ENCODE measurements around the gene EXOSC7. TPM values are rescaled to one million over a fixed set of nuclear protein-coding genes. Genes with fewer than 3 reads are reported as not detected.

Gene EXOSC7
- total and polyA plus RNA-seq, 10 of the 15 experiments (the other 5 are each of a cell fraction or from before 2014, with no cell fraction given) = 58.0 to 193 (median 82.9) TPM

GRCh38 chr3:44958386-44958785 is 17.7 kb upstream of the EXOSC7 start (continued):
- TF ChIP-seq SREBF1 (IDR thresholded peaks at IDR 0.05; ENCODE audit: low read length) (no peak), BCL11A (IDR thresholded peaks at IDR 0.05; ENCODE audit: low read depth, low read length) (no peak), ATF7 (IDR thresholded peaks at IDR 0.05; ENCODE audit: low read depth) (no peak), SUZ12 (IDR thresholded peaks at IDR 0.05; ENCODE audit: unreplicated experiment) (no peak), EGR1 (IDR thresholded peaks at IDR 0.05; ENCODE audit: borderline replicate concordance in 1 of 2, low read depth in 2 of 2, low read length in 2 of 2) (no peak), MEF2A (IDR thresholded peaks at IDR 0.05; ENCODE audit: insufficient read depth, low read depth, low read length) (no peak), ESRRA (IDR thresholded peaks at IDR 0.05; ENCODE audit: low read length) (no peak), HDAC6 (IDR thresholded peaks at IDR 0.05; ENCODE audit: unreplicated experiment) (no peak)

- BruUV-seq (replicated peaks) = no TSS peak
- ChIA-PET RAD21 (ENCODE audit: unreplicated experiment) (no interaction called here), CTCF (interaction anchor here (1.2 kb wide), 1 partner anchor 13 kb away, joined by 3 read pairs; no protein-coding TSS in a partner anchor), POLR2A (interaction anchor here (1.0 to 1.1 kb wide), 3 partner anchors 8 to 18 kb away, joined by 3 read pairs; no protein-coding TSS in a partner anchor), SMC1A (ENCODE audit: uncharacterized antibody, unreplicated experiment) (no interaction called here)
- no peak overlapping the region for H3K4me3 ChIP-seq
- intact Hi-C loops (cut with micrococcal nuclease; ENCODE audit: unreplicated experiment) (no loop called here), in situ Hi-C loops (cut with MboI) (no loop called here)
- no peak overlapping the region; the same call in 1 of the 2 replicates for H3K9ac ChIP-seq (ENCODE audit: control insufficient read depth, insufficient read depth, low read length)
- peaks cover 7% of the 10 kb centered on the region for H3K79me2 ChIP-seq (ENCODE audit: control insufficient read depth, insufficient read depth, low read length)
- ATAC-seq (peak; percentile 80), FAIRE-seq (no peak), DNase-seq (ENCODE audit: low read depth, low spot score) (no peak)
- H3K36me3 ChIP-seq (ENCODE audit: control insufficient read depth in 2 of 2, insufficient read depth in 2 of 2, low read length in 1 of 2) = peaks cover 6 to 7% of the 10 kb centered on the region in 2 experiments; a peak in 3 of 4 replicates
- peaks cover 16% of the 10 kb centered on the region for H3K4me1 ChIP-seq (ENCODE audit: control insufficient read depth, insufficient read depth, low read length)
- no peak for TF ChIP-seq MTA3 (IDR thresholded peaks at IDR 0.05; ENCODE audit: borderline replicate concordance, low read length)
- peak in 1 of 2 experiments; percentile 13; a peak in 1 of 4 replicates for TF ChIP-seq IKZF2 (IDR thresholded peaks at IDR 0.05)
- H3K4me2 ChIP-seq (ENCODE audit: control insufficient read depth, insufficient read depth) = no peak overlapping the region
- H3K27ac ChIP-seq (ENCODE audit: control insufficient read depth, insufficient read depth) = peak overlapping the region; percentile 19; the same call in 1 of the 2 replicates
- no peak overlapping the region for H2AFZ ChIP-seq (ENCODE audit: control insufficient read depth, low read depth, low read length)
- H4K20me1 ChIP-seq (ENCODE audit: control insufficient read depth, insufficient read depth) = no peaks in the 10 kb centered on the region
- H3K9me3 ChIP-seq (replicated peaks; ENCODE audit: control insufficient read depth, insufficient read depth, low read length) = no peaks in the 10 kb centered on the region
- 13% methylated on average over 3 of the region's 3 CpGs for WGBS (ENCODE audit: insufficient coverage, insufficient replicate concordance, low lambda C conversion rate, missing lambda C conversion rate)
- no peaks in the 10 kb centered on the region for H3K27me3 ChIP-seq (replicated peaks in 1 of 2; ENCODE audit: control insufficient read depth in 2 of 2, insufficient read depth in 2 of 2, low read length in 1 of 2)
Measured at GRCh38 chr3:44960387-44961026, 15.5 kb upstream of the EXOSC7 start.

All from GM12878 (cell line).